DMS53 treated with DMSO at 0.1 percent for 48 hours (cell line): Measurements from ENCODE around the gene ATRAID.

Experiments
- DNase-seq: peaks from one replicate; lab custom pipeline; 2025; ENCODE audit not compliant: unreplicated experiment; lab: John Stamatoyannopoulos, UW

The ATRAID gene

GRCh38 chr2:27217173-27218121 lies 5.6 kb downstream of the ATRAID start, which contains the start of gene CAD:
Gene CAD, plus strand, starts transcription at chr2:27217369. Its CDS starts 183 bp downstream, at chr2:27217552.
- DNase-seq: peak; percentile 72

GRCh38 chr2:27218614-27219013 lies 6.8 kb downstream of the ATRAID start:
- DNase-seq: no peak

- DNase-seq: no peak
Measured at GRCh38 chr2:27219091-27219490, 7.2 kb downstream of the ATRAID start.

GRCh38 chr2:27220091-27220490 lies 8.2 kb downstream of the ATRAID start:
- DNase-seq: no peak

GRCh38 chr2:27221166-27221565 lies 9.3 kb downstream of the ATRAID start:
- DNase-seq: no peak

GRCh38 chr2:27222407-27222806 lies 10.6 kb downstream of the ATRAID start:
- no peak for DNase-seq

GRCh38 chr2:27223416-27223815 lies 11.6 kb downstream of the ATRAID start:
- DNase-seq: no peak

GRCh38 chr2:27225526-27225925 lies 13.7 kb downstream of the ATRAID start:
- DNase-seq: no peak

GRCh38 chr2:27227501-27227900 lies 15.7 kb downstream of the ATRAID start:
- DNase-seq: no peak

- DNase-seq: no peak
Measured at GRCh38 chr2:27231921-27232320, 20.1 kb downstream of the ATRAID start.

- DNase-seq: no peak
Measured at GRCh38 chr2:27233341-27233740, 21.5 kb downstream of the ATRAID start.

- DNase-seq: no peak
Measured at GRCh38 chr2:27236136-27236535, 24.3 kb downstream of the ATRAID start.

- DNase-seq: no peak
Measured at GRCh38 chr2:27236626-27237025, 24.8 kb downstream of the ATRAID start.

- DNase-seq: no peak
Measured at GRCh38 chr2:27237341-27237945, 25.6 kb downstream of the ATRAID start.

GRCh38 chr2:27238976-27239375 lies 27.1 kb downstream of the ATRAID start:
- no peak for DNase-seq

- no peak for DNase-seq
Measured at GRCh38 chr2:27240406-27240805, 28.6 kb downstream of the ATRAID start.

GRCh38 chr2:27241761-27242613 lies 30.1 kb downstream of the ATRAID start:
- no peak for DNase-seq

- no peak for DNase-seq
Measured at GRCh38 chr2:27242614-27242951, 30.7 kb downstream of the ATRAID start.

- no peak for DNase-seq
Measured at GRCh38 chr2:27243391-27244130, 31.7 kb downstream of the ATRAID start.

GRCh38 chr2:27245116-27245515 lies 33.3 kb downstream of the ATRAID start:
- DNase-seq: no peak

- DNase-seq: no peak
Measured at GRCh38 chr2:27245626-27246025, 33.8 kb downstream of the ATRAID start.
